ENCODE data around the gene OCRL.

GRCh38 chrX:129626026-129626425 lies 86.0 kb downstream of the OCRL start:
- TF ChIP-seq CTCF (IDR thresholded peaks at IDR 0.05) (no peak), REST (IDR thresholded peaks at IDR 0.05; ENCODE audit: insufficient read depth in 1 of 2, low read depth in 2 of 2, low read length in 1 of 2) (no peak), TCF7L2 (IDR thresholded peaks at IDR 0.05; ENCODE audit: low read depth, low read length) (no peak), POLR2AphosphoS5 (IDR thresholded peaks at IDR 0.05; ENCODE audit: low read depth, low read length) (no peak)

Measured in Panc1 (cell line).